GF-D8 (cell line): ENCODE measurements around the gene BRINP2.

Experiments
- DNase-seq: peaks from one replicate; lab custom pipeline; 2025; lab: John Stamatoyannopoulos, UW

The BRINP2 gene

GRCh38 chr1:177275736-177276135 is 105.0 kb downstream of the BRINP2 start:
- no peak for DNase-seq

- DNase-seq = no peak
Observed at GRCh38 chr1:177278626-177279390, 108.0 kb downstream of the BRINP2 start.

- no peak for DNase-seq
Observed at GRCh38 chr1:177281901-177282300, 111.1 kb downstream of the BRINP2 start.

GRCh38 chr1:177282976-177283375 is 112.2 kb downstream of the BRINP2 start:
- DNase-seq = no peak

- no peak for DNase-seq
Observed at GRCh38 chr1:177283380-177283779, 112.6 kb downstream of the BRINP2 start.

- DNase-seq = no peak
Observed at GRCh38 chr1:177286396-177286795, 115.6 kb downstream of the BRINP2 start.

GRCh38 chr1:177287270-177287669 is 116.5 kb downstream of the BRINP2 start:
- DNase-seq = no peak

GRCh38 chr1:177287994-177288393 is 117.2 kb downstream of the BRINP2 start:
- no peak for DNase-seq

- DNase-seq = no peak
Observed at GRCh38 chr1:177289532-177289931, 118.8 kb downstream of the BRINP2 start.

- no peak for DNase-seq
Observed at GRCh38 chr1:177300431-177300830, 129.7 kb downstream of the BRINP2 start.

GRCh38 chr1:177301425-177302124 is 130.8 kb downstream of the BRINP2 start:
- no peak for DNase-seq

- no peak for DNase-seq
Observed at GRCh38 chr1:177302357-177303044, 131.7 kb downstream of the BRINP2 start.

GRCh38 chr1:177305040-177306018 is 134.6 kb downstream of the BRINP2 start:
- no peak for DNase-seq

GRCh38 chr1:177306019-177306415 is 135.3 kb downstream of the BRINP2 start:
- DNase-seq = no peak

GRCh38 chr1:177306981-177307380 is 136.2 kb downstream of the BRINP2 start:
- DNase-seq = no peak

GRCh38 chr1:177307771-177308170 is 137.0 kb downstream of the BRINP2 start:
- DNase-seq = no peak

- DNase-seq = no peak
Observed at GRCh38 chr1:177309880-177310279, 139.1 kb downstream of the BRINP2 start.

- no peak for DNase-seq
Observed at GRCh38 chr1:177310326-177310725, 139.6 kb downstream of the BRINP2 start.

- no peak for DNase-seq
Observed at GRCh38 chr1:177311111-177311510, 140.4 kb downstream of the BRINP2 start.

GRCh38 chr1:177311586-177311985 is 140.8 kb downstream of the BRINP2 start:
- DNase-seq = no peak

GRCh38 chr1:177315261-177315660 is 144.5 kb downstream of the BRINP2 start:
- no peak for DNase-seq

GRCh38 chr1:177315761-177316160 is 145.0 kb downstream of the BRINP2 start:
- no peak for DNase-seq
